Neural cell (in vitro differentiated cells): ENCODE data around the gene ENO4. TPM values are rescaled to one million over a fixed set of nuclear protein-coding genes. Genes with fewer than 3 reads are reported as not detected.

Source experiments
- H2AFZ ChIP-seq: fragments of 200-600, 300-800 bp; sonication (generic), shearing (Covaris generic); 2 replicates; pipeline ENCODE4 v1.6.0; 2014; ENCODE audit warnings: low read depth, mild to moderate bottlenecking, antibody characterized with exemption, low read length, moderate library complexity
- H3F3A ChIP-seq: fragments of 200-600 bp; shearing (Covaris generic); 2 replicates; pipeline ENCODE4 v1.6.1; 2016; ENCODE audit warnings: mild to moderate bottlenecking, moderate library complexity, mixed read lengths, antibody characterized with exemption, low read length; ENCODE audit not compliant: insufficient read depth, poor library complexity, severe bottlenecking
- H3K27ac ChIP-seq: fragments of 200-600, 300-800 bp; sonication (generic), shearing (Covaris generic); 2 replicates; pipeline ENCODE4 v1.5.1; 2014; ENCODE audit warnings: mild to moderate bottlenecking, low read length, moderate library complexity
- H3K27me3 ChIP-seq: fragments of 300-800, 200-600 bp; sonication (generic), shearing (Covaris generic); 2 replicates; pipeline ENCODE4 v1.6.0; 2014; ENCODE audit warnings: mild to moderate bottlenecking, low read depth, low read length, moderate library complexity; ENCODE audit not compliant: insufficient read depth
- H3K36me3 ChIP-seq: fragments of 300-800, 200-600 bp; sonication (generic), shearing (Covaris generic); 2 replicates; pipeline ENCODE4 v1.5.1; 2014; ENCODE audit warnings: mild to moderate bottlenecking, antibody characterized with exemption, low read length, moderate library complexity; ENCODE audit not compliant: insufficient read depth
- H3K4me2 ChIP-seq: fragments of 300-800, 200-600 bp; sonication (generic), shearing (Covaris generic); 2 replicates; pipeline ENCODE4 v1.6.0; 2014; ENCODE audit warnings: mild to moderate bottlenecking, low read length
- H3K4me3 ChIP-seq: fragments of 300-800, 200-600 bp; sonication (generic), shearing (Covaris generic); 2 replicates; pipeline ENCODE4 v1.5.1; 2014; ENCODE audit warnings: mild to moderate bottlenecking, low read length, moderate library complexity
- H3K79me2 ChIP-seq: fragments of 200-600 bp; shearing (Covaris generic); replicated peaks from 2 replicates; pipeline ENCODE4 v1.6.0; 2014; ENCODE audit warnings: mild to moderate bottlenecking, low read length, moderate library complexity; ENCODE audit not compliant: insufficient read depth
- H3K9ac ChIP-seq: fragments of 300-800, 200-600 bp; sonication (generic), shearing (Covaris generic); 2 replicates; pipeline ENCODE4 v1.6.1; 2016; ENCODE audit warnings: mild to moderate bottlenecking, low read length, mixed read lengths
- H3K9me2 ChIP-seq: fragments of 200-600 bp; shearing (Covaris generic); 2 replicates; pipeline ENCODE4 v1.6.1; 2016; ENCODE audit warnings: mild to moderate bottlenecking, low read length, mixed read lengths; ENCODE audit not compliant: insufficient read depth
- H3K9me3 ChIP-seq: fragments of 200-600, 300-800 bp; sonication (generic), shearing (Covaris generic); 2 replicates; pipeline ENCODE4 v1.6.1; 2016; ENCODE audit warnings: mild to moderate bottlenecking, mixed run types, low read length, moderate library complexity, mixed read lengths
- H4K20me1 ChIP-seq: fragments of 200-600 bp; shearing (Covaris generic); 2 replicates; pipeline ENCODE4 v1.6.1; 2016; ENCODE audit warnings: mild to moderate bottlenecking, mixed run types; ENCODE audit not compliant: insufficient read depth
- EP300 ChIP-seq: fragments of 450-650 bp; conservative IDR thresholded peaks from 2 replicates; pipeline ENCODE4 v1.6.1; 2014; ENCODE audit warnings: antibody characterized with exemption, mild to moderate bottlenecking, moderate library complexity; ENCODE audit not compliant: poor library complexity, severe bottlenecking
- EZH2 ChIP-seq: fragments of 200-600, 300-800 bp; shearing (Covaris generic), sonication (generic); IDR thresholded peaks from 2 replicates; pipeline ENCODE4 v1.6.1; 2014; ENCODE audit warnings: antibody characterized with exemption, low read length, borderline replicate concordance, mild to moderate bottlenecking; ENCODE audit not compliant: insufficient read depth, poor library complexity, severe bottlenecking
- MXI1 ChIP-seq: fragments of 450-650 bp; conservative IDR thresholded peaks from 2 replicates; pipeline ENCODE4 v1.6.1; 2014; ENCODE audit warnings: antibody characterized with exemption, mild to moderate bottlenecking; ENCODE audit not compliant: poor library complexity, severe bottlenecking
- POLR2AphosphoS5 ChIP-seq: IDR thresholded peaks from 2 replicates; pipeline ENCODE4 v1.6.1; 2012
- RAD21 ChIP-seq: fragments of 450-650 bp; conservative IDR thresholded peaks from 2 replicates; pipeline ENCODE4 v1.6.1; 2014; ENCODE audit warnings: antibody characterized with exemption, mild to moderate bottlenecking, moderate library complexity
- SMC3 ChIP-seq: fragments of 450-650 bp; conservative IDR thresholded peaks from 2 replicates; pipeline ENCODE4 v1.6.1; 2014; ENCODE audit warnings: antibody characterized with exemption, mild to moderate bottlenecking, moderate library complexity; ENCODE audit not compliant: poor library complexity
- TAF1 ChIP-seq: IDR thresholded peaks from 2 replicates; pipeline ENCODE4 v1.6.1; 2012; ENCODE audit warnings: low read depth
- polyA plus RNA-seq: library from polyadenylated mRNA; depleted of rRNA; stranded (reverse); fragments of >200 nt; gene quantifications from 2 replicates; pipeline ENCODE4 v1.2.3, GENCODE V29; 2014
- TF ChIP-seq, protein P1 (sequence below): fragments of 450-650 bp; IDR thresholded peaks from 2 replicates; pipeline ENCODE4 v1.5.1; 2014; ENCODE audit warnings: antibody characterized with exemption, mild to moderate bottlenecking, moderate library complexity; ENCODE audit not compliant: poor library complexity, severe bottlenecking
- TF ChIP-seq, protein P2 (sequence below): IDR thresholded peaks from 2 replicates; pipeline ENCODE4 v1.6.1; 2012; ENCODE audit warnings: borderline replicate concordance

ENO4 gene
- polyA plus RNA-seq, 1 donor from 2014 or later: 0.51 TPM

DNA sequence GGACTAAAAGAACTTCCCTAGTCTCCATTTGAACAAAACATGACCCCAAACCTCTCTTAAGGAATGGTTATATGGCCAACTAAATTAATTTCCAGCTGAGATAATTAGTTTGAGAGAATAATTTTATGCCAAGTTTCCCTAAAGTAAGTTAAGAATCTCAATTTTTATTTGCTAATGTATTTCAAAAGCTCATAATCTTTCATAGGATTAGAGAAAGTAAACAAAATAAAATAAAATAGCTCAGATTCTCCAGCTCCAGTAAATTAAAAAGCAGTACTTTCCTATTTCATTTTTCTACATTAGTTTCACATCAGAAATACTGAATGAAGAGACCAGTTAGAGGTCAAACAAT, 44.4 kb downstream of the ENO4 start:
- no peak overlapping the region for H3K27ac ChIP-seq

DNA sequence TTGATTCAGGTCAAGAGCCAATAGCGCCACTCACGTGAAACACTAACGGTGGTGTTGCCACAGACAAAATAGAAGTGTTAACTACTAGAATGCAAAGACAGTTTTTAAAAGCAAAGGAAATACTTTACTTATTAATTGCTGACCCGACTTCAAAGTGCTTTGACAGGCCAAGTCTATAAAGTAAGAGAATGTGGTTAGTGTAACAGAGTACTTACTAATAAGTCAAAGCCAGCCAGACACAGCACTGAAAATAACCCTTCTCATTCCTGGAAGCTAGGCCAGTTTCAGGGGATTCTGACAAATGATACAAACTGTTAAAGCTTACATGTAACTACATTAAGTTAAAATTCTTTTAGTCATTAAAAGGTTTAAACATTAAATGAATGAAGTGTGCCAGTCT, 50.3 kb downstream of the ENO4 start:
- TF ChIP-seq EP300 (no peak), MXI1 (no peak), TAF1 (no peak), RAD21 (no peak), SMC3 (no peak), EZH2 (no peak)
- TF ChIP-seq, protein P1, sequence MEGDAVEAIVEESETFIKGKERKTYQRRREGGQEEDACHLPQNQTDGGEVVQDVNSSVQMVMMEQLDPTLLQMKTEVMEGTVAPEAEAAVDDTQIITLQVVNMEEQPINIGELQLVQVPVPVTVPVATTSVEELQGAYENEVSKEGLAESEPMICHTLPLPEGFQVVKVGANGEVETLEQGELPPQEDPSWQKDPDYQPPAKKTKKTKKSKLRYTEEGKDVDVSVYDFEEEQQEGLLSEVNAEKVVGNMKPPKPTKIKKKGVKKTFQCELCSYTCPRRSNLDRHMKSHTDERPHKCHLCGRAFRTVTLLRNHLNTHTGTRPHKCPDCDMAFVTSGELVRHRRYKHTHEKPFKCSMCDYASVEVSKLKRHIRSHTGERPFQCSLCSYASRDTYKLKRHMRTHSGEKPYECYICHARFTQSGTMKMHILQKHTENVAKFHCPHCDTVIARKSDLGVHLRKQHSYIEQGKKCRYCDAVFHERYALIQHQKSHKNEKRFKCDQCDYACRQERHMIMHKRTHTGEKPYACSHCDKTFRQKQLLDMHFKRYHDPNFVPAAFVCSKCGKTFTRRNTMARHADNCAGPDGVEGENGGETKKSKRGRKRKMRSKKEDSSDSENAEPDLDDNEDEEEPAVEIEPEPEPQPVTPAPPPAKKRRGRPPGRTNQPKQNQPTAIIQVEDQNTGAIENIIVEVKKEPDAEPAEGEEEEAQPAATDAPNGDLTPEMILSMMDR: no peak
- TF ChIP-seq, protein P2, sequence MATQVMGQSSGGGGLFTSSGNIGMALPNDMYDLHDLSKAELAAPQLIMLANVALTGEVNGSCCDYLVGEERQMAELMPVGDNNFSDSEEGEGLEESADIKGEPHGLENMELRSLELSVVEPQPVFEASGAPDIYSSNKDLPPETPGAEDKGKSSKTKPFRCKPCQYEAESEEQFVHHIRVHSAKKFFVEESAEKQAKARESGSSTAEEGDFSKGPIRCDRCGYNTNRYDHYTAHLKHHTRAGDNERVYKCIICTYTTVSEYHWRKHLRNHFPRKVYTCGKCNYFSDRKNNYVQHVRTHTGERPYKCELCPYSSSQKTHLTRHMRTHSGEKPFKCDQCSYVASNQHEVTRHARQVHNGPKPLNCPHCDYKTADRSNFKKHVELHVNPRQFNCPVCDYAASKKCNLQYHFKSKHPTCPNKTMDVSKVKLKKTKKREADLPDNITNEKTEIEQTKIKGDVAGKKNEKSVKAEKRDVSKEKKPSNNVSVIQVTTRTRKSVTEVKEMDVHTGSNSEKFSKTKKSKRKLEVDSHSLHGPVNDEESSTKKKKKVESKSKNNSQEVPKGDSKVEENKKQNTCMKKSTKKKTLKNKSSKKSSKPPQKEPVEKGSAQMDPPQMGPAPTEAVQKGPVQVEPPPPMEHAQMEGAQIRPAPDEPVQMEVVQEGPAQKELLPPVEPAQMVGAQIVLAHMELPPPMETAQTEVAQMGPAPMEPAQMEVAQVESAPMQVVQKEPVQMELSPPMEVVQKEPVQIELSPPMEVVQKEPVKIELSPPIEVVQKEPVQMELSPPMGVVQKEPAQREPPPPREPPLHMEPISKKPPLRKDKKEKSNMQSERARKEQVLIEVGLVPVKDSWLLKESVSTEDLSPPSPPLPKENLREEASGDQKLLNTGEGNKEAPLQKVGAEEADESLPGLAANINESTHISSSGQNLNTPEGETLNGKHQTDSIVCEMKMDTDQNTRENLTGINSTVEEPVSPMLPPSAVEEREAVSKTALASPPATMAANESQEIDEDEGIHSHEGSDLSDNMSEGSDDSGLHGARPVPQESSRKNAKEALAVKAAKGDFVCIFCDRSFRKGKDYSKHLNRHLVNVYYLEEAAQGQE: no peak

More for the DNA sequence above, 44.4 kb downstream of the ENO4 start:
- Histone ChIP-seq H3F3A (no peaks in the 10 kb centered on the region), H3K36me3 (peaks cover 4% of the 10 kb centered on the region), H3K4me3 (no peak overlapping the region), H3K79me2 (no peaks in the 10 kb centered on the region), H2AFZ (no peak overlapping the region), H4K20me1 (no peaks in the 10 kb centered on the region), H3K9me2 (no peaks in the 10 kb centered on the region), H3K4me2 (no peak overlapping the region), H3K9me3 (no peaks in the 10 kb centered on the region), H3K9ac (no peak overlapping the region), H3K27me3 (no peaks in the 10 kb centered on the region)
- TF ChIP-seq RAD21 (no peak), EZH2 (no peak), MXI1 (no peak), EP300 (no peak), POLR2AphosphoS5 (no peak), SMC3 (no peak), TAF1 (no peak)
- TF ChIP-seq, protein P2: no peak
- TF ChIP-seq, protein P1: no peak

More for the DNA sequence above, 50.3 kb downstream of the ENO4 start:
- peaks cover 5% of the 10 kb centered on the region for H3K36me3 ChIP-seq
- no peak overlapping the region for H3K9ac ChIP-seq
- H3K27ac ChIP-seq: no peak overlapping the region
- H3K79me2 ChIP-seq: no peaks in the 10 kb centered on the region
- H4K20me1 ChIP-seq: no peaks in the 10 kb centered on the region
- H3K4me3 ChIP-seq: no peak overlapping the region
- no peaks in the 10 kb centered on the region for H3K27me3 ChIP-seq
- no peaks in the 10 kb centered on the region for H3F3A ChIP-seq
- H3K9me2 ChIP-seq: no peaks in the 10 kb centered on the region
- no peaks in the 10 kb centered on the region for H3K9me3 ChIP-seq
- no peak overlapping the region for H3K4me2 ChIP-seq
- H2AFZ ChIP-seq: no peak overlapping the region
